ENCODE results near the gene NOX5. TPM values are rescaled to one million over a fixed set of nuclear protein-coding genes. Genes with fewer than 3 reads are reported as not detected.

NOX5 gene
- total RNA-seq, 1 experiment from 2014 or later, result 339 TPM

DNA sequence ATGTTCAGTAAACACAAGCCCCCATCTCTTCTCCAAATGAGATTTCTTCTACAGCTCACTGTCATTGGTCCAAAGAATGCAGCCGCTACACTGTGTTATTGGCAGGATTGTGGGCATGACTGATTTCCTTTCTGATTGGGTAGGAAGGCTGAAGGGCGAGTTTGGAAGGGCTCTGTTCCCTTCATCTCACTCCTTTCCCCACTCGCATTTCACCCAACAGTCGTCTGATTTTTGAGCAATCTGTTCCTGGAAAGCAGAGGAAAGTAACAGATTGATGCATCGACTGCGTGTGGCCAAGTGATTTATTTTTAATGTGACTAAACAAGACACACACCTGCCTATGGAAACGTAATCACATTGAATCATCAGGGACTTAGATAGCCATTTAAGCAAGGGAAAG, 55.5 kb downstream of the NOX5 start:
- ATAC-seq (no peak), DNase-seq (no peak)
- Histone ChIP-seq H3K4me3 (ENCODE audit: low read length) (no peak overlapping the region), H2AFZ (ENCODE audit: low read length) (no peak overlapping the region), H4K20me1 (ENCODE audit: low read length) (no peaks in the 10 kb centered on the region), H3K9me2 (replicated peaks; ENCODE audit: low read length) (no peaks in the 10 kb centered on the region), H3K79me2 (ENCODE audit: low read length) (no peaks in the 10 kb centered on the region), H3K27ac (ENCODE audit: low read length) (no peak overlapping the region), H3K4me2 (ENCODE audit: low read length) (no peak overlapping the region), H3F3A (ENCODE audit: low read length, unreplicated experiment) (no peaks in the 10 kb centered on the region), H3K36me3 (ENCODE audit: low read depth, low read length) (no peaks in the 10 kb centered on the region), H3K9me3 (ENCODE audit: low read length) (no peaks in the 10 kb centered on the region), H3K9ac (ENCODE audit: low read length) (no peak overlapping the region), H3K27me3 (ENCODE audit: low read length) (no peaks in the 10 kb centered on the region), H3K4me1 (ENCODE audit: insufficient read depth, low read length) (peaks cover 10% of the 10 kb centered on the region; the same call in 1 of the 2 replicates)
- ChIA-PET POLR2A (ENCODE audit: unreplicated experiment) (no interaction called here), CTCF (no interaction called here)
- no TSS peak for BruUV-seq (replicated peaks)
- TF ChIP-seq, protein P1, sequence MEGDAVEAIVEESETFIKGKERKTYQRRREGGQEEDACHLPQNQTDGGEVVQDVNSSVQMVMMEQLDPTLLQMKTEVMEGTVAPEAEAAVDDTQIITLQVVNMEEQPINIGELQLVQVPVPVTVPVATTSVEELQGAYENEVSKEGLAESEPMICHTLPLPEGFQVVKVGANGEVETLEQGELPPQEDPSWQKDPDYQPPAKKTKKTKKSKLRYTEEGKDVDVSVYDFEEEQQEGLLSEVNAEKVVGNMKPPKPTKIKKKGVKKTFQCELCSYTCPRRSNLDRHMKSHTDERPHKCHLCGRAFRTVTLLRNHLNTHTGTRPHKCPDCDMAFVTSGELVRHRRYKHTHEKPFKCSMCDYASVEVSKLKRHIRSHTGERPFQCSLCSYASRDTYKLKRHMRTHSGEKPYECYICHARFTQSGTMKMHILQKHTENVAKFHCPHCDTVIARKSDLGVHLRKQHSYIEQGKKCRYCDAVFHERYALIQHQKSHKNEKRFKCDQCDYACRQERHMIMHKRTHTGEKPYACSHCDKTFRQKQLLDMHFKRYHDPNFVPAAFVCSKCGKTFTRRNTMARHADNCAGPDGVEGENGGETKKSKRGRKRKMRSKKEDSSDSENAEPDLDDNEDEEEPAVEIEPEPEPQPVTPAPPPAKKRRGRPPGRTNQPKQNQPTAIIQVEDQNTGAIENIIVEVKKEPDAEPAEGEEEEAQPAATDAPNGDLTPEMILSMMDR (conservative IDR thresholded peaks at IDR 0.05; ENCODE audit: low read depth, low read length), result no peak
- no peak for TF ChIP-seq EZH2 (IDR thresholded peaks at IDR 0.05; ENCODE audit: low read length, unreplicated experiment)
- no peak for TF ChIP-seq EZH2phosphoT487 (IDR thresholded peaks at IDR 0.05; ENCODE audit: borderline replicate concordance, low read length)
- intact Hi-C loops (cut with micrococcal nuclease), result loop anchor here (10.0 kb wide), 1 partner anchor 465 kb away; no protein-coding TSS in a partner anchor

DNA sequence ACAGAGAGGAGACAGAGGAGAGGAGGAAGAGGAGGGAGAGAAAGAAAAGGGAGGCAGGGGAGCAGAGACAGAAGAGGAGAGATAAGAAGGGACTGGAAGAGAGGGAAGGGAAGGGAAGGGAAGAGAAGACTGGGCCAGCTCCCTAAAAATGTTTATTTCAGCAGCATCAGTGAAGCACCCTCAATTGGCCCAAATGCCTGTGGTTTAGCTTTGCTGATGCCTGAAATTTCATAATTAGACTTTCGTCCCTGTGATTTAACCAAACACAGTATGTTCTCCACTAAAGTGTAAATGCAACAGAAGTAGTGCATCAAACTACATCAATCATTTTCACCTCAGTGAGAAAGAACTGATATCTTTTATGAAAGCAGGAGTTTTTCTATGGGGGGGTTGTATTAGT, 55.9 kb downstream of the NOX5 start:
- no peak overlapping the region for H3K9ac ChIP-seq (ENCODE audit: low read length)
- H2AFZ ChIP-seq (ENCODE audit: low read length), result no peak overlapping the region
- no peak overlapping the region for H3K27ac ChIP-seq (ENCODE audit: low read length)
- no peaks in the 10 kb centered on the region for H3K9me2 ChIP-seq (replicated peaks; ENCODE audit: low read length)
- no peaks in the 10 kb centered on the region for H3F3A ChIP-seq (ENCODE audit: low read length, unreplicated experiment)
- H4K20me1 ChIP-seq (ENCODE audit: low read length), result no peaks in the 10 kb centered on the region
- no peak overlapping the region for H3K4me2 ChIP-seq (ENCODE audit: low read length)
- ATAC-seq, result no peak
- peaks cover 11% of the 10 kb centered on the region; the same call in 1 of the 2 replicates for H3K4me1 ChIP-seq (ENCODE audit: insufficient read depth, low read length)
- TF ChIP-seq EZH2 (IDR thresholded peaks at IDR 0.05; ENCODE audit: low read length, unreplicated experiment), result no peak
- TF ChIP-seq, protein P1 (conservative IDR thresholded peaks at IDR 0.05; ENCODE audit: low read depth, low read length), result no peak
- TF ChIP-seq EZH2phosphoT487 (IDR thresholded peaks at IDR 0.05; ENCODE audit: borderline replicate concordance, low read length), result no peak
- BruUV-seq (replicated peaks), result no TSS peak
- H3K27me3 ChIP-seq (ENCODE audit: low read length), result no peaks in the 10 kb centered on the region
- H3K79me2 ChIP-seq (ENCODE audit: low read length), result no peaks in the 10 kb centered on the region
- CTCF ChIA-PET, result no interaction called here
- H3K4me3 ChIP-seq (ENCODE audit: low read length), result no peak overlapping the region
- H3K36me3 ChIP-seq (ENCODE audit: low read depth, low read length), result no peaks in the 10 kb centered on the region
- H3K9me3 ChIP-seq (ENCODE audit: low read length), result no peaks in the 10 kb centered on the region
- DNase-seq, result no peak
- intact Hi-C loops (cut with micrococcal nuclease), result no loop called here
- POLR2A ChIA-PET (ENCODE audit: unreplicated experiment), result no interaction called here

DNA sequence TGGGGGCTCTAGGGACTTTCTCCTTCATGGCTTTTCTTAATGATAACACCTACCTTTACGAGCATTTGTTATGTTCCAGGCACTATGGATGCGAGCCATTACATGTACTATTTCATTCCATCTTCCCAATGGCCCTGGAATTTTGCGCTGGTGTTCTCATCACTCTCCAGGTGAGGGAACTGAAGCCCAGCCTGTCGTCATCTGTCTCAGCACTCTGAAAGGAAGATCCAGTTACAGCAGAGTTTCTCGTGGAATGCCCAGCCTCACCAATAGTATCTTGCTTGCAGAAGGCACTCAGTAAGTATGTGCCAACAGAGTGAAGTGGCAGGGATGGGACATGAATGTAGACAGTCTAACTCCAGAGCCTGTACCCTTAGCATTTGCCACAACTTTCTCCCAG, 56.8 kb downstream of the NOX5 start:
- peaks cover 11% of the 10 kb centered on the region; the same call in 1 of the 2 replicates for H3K4me1 ChIP-seq (ENCODE audit: insufficient read depth, low read length)
- ChIA-PET CTCF (no interaction called here), POLR2A (ENCODE audit: unreplicated experiment) (no interaction called here)
- H4K20me1 ChIP-seq (ENCODE audit: low read length), result no peaks in the 10 kb centered on the region
- H3K27ac ChIP-seq (ENCODE audit: low read length), result no peak overlapping the region
- H3K4me2 ChIP-seq (ENCODE audit: low read length), result no peak overlapping the region
- no peaks in the 10 kb centered on the region for H3K9me3 ChIP-seq (ENCODE audit: low read length)
- BruUV-seq (replicated peaks), result no TSS peak
- no peak for TF ChIP-seq EZH2phosphoT487 (IDR thresholded peaks at IDR 0.05; ENCODE audit: borderline replicate concordance, low read length)
- ATAC-seq (no peak), DNase-seq (no peak)
- no peaks in the 10 kb centered on the region for H3K27me3 ChIP-seq (ENCODE audit: low read length)
- H3K4me3 ChIP-seq (ENCODE audit: low read length), result no peak overlapping the region
- H3K36me3 ChIP-seq (ENCODE audit: low read depth, low read length), result no peaks in the 10 kb centered on the region
- no peaks in the 10 kb centered on the region for H3F3A ChIP-seq (ENCODE audit: low read length, unreplicated experiment)
- no peak overlapping the region for H2AFZ ChIP-seq (ENCODE audit: low read length)
- intact Hi-C loops (cut with micrococcal nuclease), result no loop called here
- no peak overlapping the region for H3K9ac ChIP-seq (ENCODE audit: low read length)
- H3K79me2 ChIP-seq (ENCODE audit: low read length), result no peaks in the 10 kb centered on the region
- no peaks in the 10 kb centered on the region for H3K9me2 ChIP-seq (replicated peaks; ENCODE audit: low read length)

Measured in PC-3 (cell line).